Panc1 (cell line): Measurements from ENCODE around the gene PRPF19. TPM values are rescaled to one million over a fixed set of nuclear protein-coding genes. Genes with fewer than 3 reads are reported as not detected.

ENCODE experiments used
- ATAC-seq: fragments of 200-7000 bp; cut with Tn5 transposase; 2 replicates; pipeline ENCODE4 v1.9.1; 2020; ENCODE audit warnings: mild to moderate bottlenecking, moderate library complexity
- BruUV-seq: library from RNA; stranded (reverse); fragments of 400-500 nt; replicated peaks from 2 replicates; lab custom pipeline; 2021; lab: Mats Ljungman, UMichigan
- CTCF ChIA-PET: fragments of 300-600 bp; sonication (Branson Sonifier 250); formaldehyde crosslinking; loops from one replicate; lab custom pipeline; 2022; ENCODE audit warnings: antibody characterized with exemption; lab: Charles Lee
- POLR2A ChIA-PET: fragments of 300-600 bp; sonication (Branson Sonifier 250); formaldehyde crosslinking; loops from one replicate; lab custom pipeline; 2022; ENCODE audit warnings: antibody characterized with exemption; lab: Charles Lee
- DNase-seq: peaks from one replicate; pipeline ENCODE4 v3.0.0-alpha.2; 2010; ENCODE audit warnings: low read depth, low spot score
- H3K27ac ChIP-seq: 2 replicates; pipeline ENCODE4 v1.5.1; 2011; ENCODE audit warnings: mild to moderate bottlenecking, low read length, inconsistent platforms
- H3K27me3 ChIP-seq: fragments of 200-500 bp; sonication (Bioruptor generic); 2 replicates; pipeline ENCODE4 v1.6.0; 2014; ENCODE audit warnings: low read length, inconsistent platforms; ENCODE audit not compliant: control insufficient read depth, insufficient read depth
- H3K36me3 ChIP-seq: fragments of 200-500 bp; sonication (Bioruptor generic); 2 replicates; pipeline ENCODE4 v1.5.1; 2014; ENCODE audit warnings: inconsistent platforms, mild to moderate bottlenecking, low read length, moderate library complexity; ENCODE audit not compliant: control insufficient read depth, insufficient read depth
- H3K4me1 ChIP-seq: 2 replicates; pipeline ENCODE4 v1.5.1; 2011; ENCODE audit warnings: inconsistent platforms, mild to moderate bottlenecking, low read length, moderate library complexity; ENCODE audit not compliant: control insufficient read depth, insufficient read depth
- H3K4me3 ChIP-seq, 2 experiments: 2 replicates each; pipeline ENCODE4 v1.5.1; 2011 to 2012; ENCODE audit warnings: low read depth in 2 of 2, low read length in 2 of 2, mild to moderate bottlenecking in 2 of 2, inconsistent platforms in 1 of 2, moderate library complexity in 1 of 2
- H3K9me3 ChIP-seq: fragments of 200-500 bp; sonication (Bioruptor generic); 2 replicates; pipeline ENCODE4 v1.5.1; 2014; ENCODE audit warnings: low read depth, mild to moderate bottlenecking, inconsistent platforms, low read length, moderate library complexity; ENCODE audit not compliant: control insufficient read depth, insufficient read depth
- POLR2AphosphoS5 ChIP-seq: IDR thresholded peaks from 2 replicates; pipeline ENCODE4 v1.6.1; 2012; ENCODE audit warnings: mild to moderate bottlenecking, low read depth, low read length, moderate library complexity
- REST ChIP-seq, 2 experiments: IDR thresholded peaks; 2 replicates each; pipeline ENCODE4 v1.6.1; 2011 to 2012; ENCODE audit warnings: low read depth in 2 of 2, control low read depth in 1 of 2, low read length in 1 of 2, mild to moderate bottlenecking in 1 of 2, moderate library complexity in 1 of 2; ENCODE audit not compliant: insufficient read depth in 1 of 2
- SIN3A ChIP-seq: IDR thresholded peaks from 2 replicates; pipeline ENCODE4 v1.6.1; 2012; ENCODE audit warnings: low read depth, mild to moderate bottlenecking, low read length, moderate library complexity, borderline replicate concordance; ENCODE audit not compliant: insufficient read depth
- TCF7L2 ChIP-seq: IDR thresholded peaks from 2 replicates; pipeline ENCODE4 v1.6.1; 2011; ENCODE audit warnings: mild to moderate bottlenecking, low read depth, low read length, inconsistent platforms
- in situ Hi-C: cut with HindIII; loops from 2 replicates; pipeline ENCODE4 v1.10.0; 2016; ENCODE audit warnings: low sequenced_read_pairs, low pct_unique_long_range_greater_than_20kb
- intact Hi-C: fragments of 100-400 bp; cut with micrococcal nuclease; formaldehyde crosslinking; loops from one replicate; pipeline ENCODE4 v1.10.0; 2022; ENCODE audit not compliant: unreplicated experiment
- total RNA-seq: library from RNA; stranded (reverse); gene quantifications from one replicate; pipeline ENCODE4 v1.2.1, GENCODE V29; 2021; ENCODE audit not compliant: unreplicated experiment
- TF ChIP-seq, protein P1 (sequence below): fragments of 450-650 bp; IDR thresholded peaks from 2 replicates; pipeline ENCODE4 v1.5.1; 2017; ENCODE audit warnings: mild to moderate bottlenecking

Gene PRPF19
- total RNA-seq, 1 experiment from 2014 or later = 149 TPM

DNA sequence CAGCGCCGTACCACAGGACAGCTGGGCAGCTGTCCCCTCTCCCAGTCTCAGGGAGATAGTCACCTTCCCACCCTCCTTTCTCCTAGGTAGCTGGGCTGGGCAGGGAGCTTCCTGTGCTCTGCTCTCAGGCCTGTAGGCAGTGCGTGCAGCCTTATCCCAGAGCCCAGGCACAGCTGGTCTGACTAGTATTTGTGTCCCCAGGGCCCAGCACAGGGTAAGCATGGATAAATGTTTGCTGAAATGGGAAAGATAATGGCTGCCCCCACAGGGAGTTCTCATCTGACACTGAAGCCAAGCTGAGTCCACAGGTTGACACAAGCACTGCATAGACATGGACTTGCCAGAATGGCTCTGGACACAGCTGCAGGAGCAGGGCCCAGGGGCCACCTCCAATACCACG is 35.8 kb upstream of the PRPF19 start:
- H3K27ac ChIP-seq = no peak overlapping the region
- no peak for DNase-seq
- in situ Hi-C loops = no loop called here
- H3K4me3 ChIP-seq = no peak overlapping the region
- H3K36me3 ChIP-seq = no peaks in the 10 kb centered on the region
- H3K27me3 ChIP-seq = no peaks in the 10 kb centered on the region
- H3K9me3 ChIP-seq = no peaks in the 10 kb centered on the region
- no peak for ATAC-seq
- ChIA-PET CTCF (interaction anchor here (0.6 to 0.7 kb wide), 2 partner anchors 11 to 35 kb away, joined by 3 read pairs; no protein-coding TSS in a partner anchor), POLR2A (no interaction called here)
- intact Hi-C loops = no loop called here
- TF ChIP-seq TCF7L2 (no peak), POLR2AphosphoS5 (no peak), SIN3A (no peak), REST (IDR thresholded peaks at IDR 0.05; ENCODE audit: insufficient read depth in 1 of 2, low read depth in 2 of 2, low read length in 1 of 2) (no peak)
- TF ChIP-seq, protein P1, sequence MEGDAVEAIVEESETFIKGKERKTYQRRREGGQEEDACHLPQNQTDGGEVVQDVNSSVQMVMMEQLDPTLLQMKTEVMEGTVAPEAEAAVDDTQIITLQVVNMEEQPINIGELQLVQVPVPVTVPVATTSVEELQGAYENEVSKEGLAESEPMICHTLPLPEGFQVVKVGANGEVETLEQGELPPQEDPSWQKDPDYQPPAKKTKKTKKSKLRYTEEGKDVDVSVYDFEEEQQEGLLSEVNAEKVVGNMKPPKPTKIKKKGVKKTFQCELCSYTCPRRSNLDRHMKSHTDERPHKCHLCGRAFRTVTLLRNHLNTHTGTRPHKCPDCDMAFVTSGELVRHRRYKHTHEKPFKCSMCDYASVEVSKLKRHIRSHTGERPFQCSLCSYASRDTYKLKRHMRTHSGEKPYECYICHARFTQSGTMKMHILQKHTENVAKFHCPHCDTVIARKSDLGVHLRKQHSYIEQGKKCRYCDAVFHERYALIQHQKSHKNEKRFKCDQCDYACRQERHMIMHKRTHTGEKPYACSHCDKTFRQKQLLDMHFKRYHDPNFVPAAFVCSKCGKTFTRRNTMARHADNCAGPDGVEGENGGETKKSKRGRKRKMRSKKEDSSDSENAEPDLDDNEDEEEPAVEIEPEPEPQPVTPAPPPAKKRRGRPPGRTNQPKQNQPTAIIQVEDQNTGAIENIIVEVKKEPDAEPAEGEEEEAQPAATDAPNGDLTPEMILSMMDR = no peak
- no TSS peak for BruUV-seq
- H3K4me1 ChIP-seq = no peaks in the 10 kb centered on the region

- CTCF ChIA-PET = no interaction called here
- TF ChIP-seq REST (IDR thresholded peaks at IDR 0.05; ENCODE audit: insufficient read depth in 1 of 2, low read depth in 2 of 2, low read length in 1 of 2) (no peak), POLR2AphosphoS5 (no peak), SIN3A (no peak), TCF7L2 (no peak)
- TF ChIP-seq, protein P1 = no peak
- Histone ChIP-seq H3K9me3 (no peaks in the 10 kb centered on the region), H3K27me3 (no peaks in the 10 kb centered on the region), H3K36me3 (no peaks in the 10 kb centered on the region), H3K27ac (no peak overlapping the region), H3K4me3 (no peak overlapping the region), H3K4me1 (no peaks in the 10 kb centered on the region)
- POLR2A ChIA-PET = no interaction called here
- ATAC-seq (no peak), DNase-seq (no peak)
- in situ Hi-C loops = no loop called here
- no TSS peak for BruUV-seq
- intact Hi-C loops = no loop called here
Measured at GRCh38 chr11:60941371-60942119, 35.2 kb upstream of the PRPF19 start.
